ENCODE results near the gene LILRB3.
"Not testable (repeated sequence)": the region's sequence is repeated elsewhere in the genome, so short reads cannot be mapped to it uniquely, and the experiment has no call there.

Gene LILRB3

DNA sequence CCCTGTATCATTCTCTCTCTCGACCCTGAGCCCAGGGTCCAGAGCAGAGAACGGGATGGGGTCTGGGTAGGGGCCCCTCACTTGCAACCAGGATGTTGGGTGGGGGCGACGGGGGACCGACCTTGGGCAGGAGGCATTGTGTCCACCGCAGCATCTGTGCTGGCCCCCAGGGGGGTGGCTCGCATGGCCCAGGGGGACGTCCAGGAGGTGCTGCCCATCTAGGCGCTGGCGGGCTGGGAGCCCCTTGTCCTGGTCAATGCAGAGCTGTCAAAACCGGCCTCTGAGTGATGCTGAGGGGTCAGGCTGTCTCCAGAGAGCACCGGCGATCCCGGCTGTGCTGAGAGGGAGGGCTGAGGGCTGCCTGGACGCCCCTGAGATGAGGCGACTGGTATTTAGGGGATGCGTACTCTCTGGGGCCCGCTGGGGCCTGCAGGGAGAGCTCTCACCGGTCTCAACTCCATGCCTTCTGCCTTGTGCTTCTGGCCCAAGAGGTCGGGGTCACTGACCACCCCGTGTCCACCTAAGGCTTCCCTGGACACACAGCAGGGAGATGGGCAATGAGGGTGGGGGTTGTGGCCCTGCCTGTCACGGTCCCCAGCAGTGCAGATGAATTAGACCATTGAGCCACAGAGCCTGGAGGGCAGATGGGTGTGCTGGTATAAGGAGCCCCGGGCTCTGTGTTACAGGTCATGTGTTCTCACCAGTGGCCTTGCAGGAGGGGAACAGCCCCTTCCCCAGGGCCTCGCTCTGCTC is 13.6 kb downstream of the LILRB3 start:
- DNase-seq = no peak

DNA sequence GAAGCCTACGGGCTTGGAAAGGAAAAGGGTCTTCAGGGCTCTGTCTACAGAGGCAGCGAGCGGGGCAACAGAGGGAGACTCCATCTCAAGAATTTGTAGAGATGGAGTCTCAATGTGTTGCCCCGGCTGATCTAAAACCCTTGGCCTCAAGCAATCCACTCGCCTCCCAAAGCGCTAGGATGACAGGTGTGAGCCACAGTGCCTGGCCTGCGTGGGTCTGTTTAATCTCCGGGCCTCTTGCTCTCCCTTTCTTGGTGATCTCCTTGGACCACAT is 14.1 kb downstream of the LILRB3 start:
- no peak for DNase-seq

DNA sequence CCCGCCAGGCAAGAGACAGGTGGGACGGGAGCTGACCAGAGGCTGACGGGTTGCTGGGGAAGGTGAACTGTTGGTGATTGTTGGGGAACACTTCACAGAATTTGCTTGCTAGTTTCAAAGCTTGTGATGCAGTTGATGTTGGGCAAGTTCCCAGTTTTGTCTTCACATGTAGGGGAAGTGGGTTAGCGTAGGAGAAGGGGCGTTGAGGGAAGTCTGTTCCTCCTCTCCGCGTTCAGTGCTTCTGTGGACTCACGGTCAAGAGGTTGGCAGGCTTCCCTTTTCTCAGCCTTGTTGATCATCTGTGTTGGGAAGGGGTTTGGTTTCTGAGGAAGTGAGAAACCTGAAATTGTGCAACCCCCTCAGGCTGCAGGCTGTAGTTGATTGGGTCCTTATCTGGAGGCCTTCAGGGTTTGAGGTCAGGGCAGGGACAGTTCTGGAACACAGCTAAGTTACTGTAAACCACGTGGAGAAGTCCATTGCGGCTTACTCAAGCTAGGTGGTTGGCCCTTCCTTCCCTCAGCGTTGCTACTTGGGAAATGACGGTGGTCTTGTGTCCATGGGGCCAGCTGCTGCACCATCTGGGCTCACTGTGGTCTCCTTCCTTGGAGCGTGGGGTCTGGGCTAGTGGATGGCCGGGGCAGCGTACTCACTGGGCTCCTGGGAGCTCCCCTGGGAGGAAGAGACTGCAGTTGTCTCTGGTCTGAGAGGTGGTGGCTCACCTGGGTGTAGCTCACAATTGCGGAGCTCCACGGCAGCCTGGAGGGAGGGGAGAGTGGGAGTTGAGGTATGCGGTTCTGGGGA is 14.6 kb downstream of the LILRB3 start:
- DNase-seq = no peak

DNA sequence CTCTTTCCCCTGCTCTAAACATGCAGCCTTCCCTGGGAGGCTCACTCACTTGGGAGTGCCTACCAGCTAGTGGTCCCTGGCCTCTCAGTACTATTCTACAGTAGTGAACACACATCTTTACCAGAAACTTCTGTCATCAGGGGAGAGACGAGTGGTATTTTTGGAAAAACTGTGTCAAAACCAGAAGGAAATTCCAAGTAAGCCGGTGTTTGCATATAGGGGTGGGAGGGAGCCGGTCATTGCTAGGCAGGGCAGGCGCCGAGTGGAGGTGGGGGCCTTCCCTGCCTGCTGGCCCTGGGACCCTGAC is 15.2 kb downstream of the LILRB3 start:
- no peak for DNase-seq

DNA sequence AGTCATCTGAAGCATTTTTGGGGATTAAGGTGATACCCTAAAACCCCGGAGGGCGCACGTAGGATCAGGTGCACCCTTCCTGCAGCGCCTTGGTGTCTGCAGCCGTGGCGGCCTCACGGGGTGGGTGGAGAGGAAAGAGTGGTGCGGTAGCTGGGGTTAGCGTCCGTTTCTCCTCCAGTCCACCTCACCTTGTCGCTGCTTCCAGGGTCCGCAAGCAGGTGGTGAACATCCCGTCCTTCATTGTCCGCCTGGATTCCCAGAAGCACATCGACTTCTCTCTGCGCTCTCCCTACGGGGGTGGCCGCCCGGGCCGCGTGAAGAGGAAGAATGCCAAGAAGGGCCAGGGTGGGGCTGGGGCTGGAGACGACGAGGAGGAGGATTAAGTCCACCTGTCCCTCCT is 15.6 kb downstream of the LILRB3 start:
- not testable (repeated sequence) for DNase-seq

DNA sequence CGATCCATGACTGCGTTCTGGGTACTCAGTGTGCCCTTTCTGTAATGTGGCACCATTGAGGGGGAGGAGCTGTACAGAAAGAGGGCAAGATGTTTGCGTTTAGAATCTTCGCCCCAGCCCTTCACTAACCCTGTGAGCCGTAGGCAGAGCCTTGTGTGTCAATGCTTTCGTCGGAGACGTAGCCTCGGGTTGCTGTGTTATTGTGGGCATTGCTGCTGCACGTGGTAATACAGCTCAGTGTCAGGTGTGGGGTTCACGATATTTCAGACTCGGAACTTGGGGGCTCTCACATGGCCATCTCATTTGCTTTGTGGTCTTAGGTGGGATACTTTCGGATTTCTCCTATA is 16.0 kb downstream of the LILRB3 start:
- DNase-seq = no peak

DNA sequence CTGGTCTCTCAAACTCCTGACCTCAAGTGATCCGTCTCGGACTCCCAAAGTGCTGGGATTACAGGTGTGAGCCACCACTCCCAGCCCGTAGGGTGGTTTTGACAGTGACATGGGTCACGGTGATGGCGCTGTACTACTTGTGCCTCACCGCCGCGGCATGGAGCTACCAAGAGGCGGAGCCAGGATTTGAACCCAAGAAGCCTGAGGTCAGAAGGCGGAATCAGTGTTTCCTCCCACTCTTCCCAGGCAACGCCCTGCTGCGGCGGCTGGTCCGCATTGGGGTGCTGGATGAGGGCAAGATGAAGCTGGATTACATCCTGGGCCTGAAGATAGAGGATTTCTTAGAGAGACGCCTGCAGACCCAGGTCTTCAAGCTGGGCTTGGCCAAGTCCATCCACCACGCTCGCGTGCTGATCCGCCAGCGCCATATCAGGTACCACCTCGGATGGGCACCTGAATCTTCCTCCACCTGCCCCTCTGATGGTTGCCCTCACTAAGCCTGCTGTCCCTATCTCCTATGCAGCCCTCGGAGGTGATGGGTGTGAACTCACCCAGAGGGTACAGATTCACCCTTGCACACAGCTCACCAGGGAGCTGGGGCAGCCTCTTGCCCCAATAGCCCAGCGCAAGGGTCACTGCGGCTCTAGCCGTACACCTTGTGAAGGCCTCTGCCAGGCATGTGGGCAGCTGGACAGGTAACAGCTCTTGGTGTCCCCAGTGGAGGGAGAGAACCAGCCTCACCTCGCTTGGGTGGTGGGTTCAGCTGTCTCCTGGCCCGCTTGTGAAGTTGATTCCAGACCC is 16.6 kb downstream of the LILRB3 start:
- DNase-seq = no peak

DNA sequence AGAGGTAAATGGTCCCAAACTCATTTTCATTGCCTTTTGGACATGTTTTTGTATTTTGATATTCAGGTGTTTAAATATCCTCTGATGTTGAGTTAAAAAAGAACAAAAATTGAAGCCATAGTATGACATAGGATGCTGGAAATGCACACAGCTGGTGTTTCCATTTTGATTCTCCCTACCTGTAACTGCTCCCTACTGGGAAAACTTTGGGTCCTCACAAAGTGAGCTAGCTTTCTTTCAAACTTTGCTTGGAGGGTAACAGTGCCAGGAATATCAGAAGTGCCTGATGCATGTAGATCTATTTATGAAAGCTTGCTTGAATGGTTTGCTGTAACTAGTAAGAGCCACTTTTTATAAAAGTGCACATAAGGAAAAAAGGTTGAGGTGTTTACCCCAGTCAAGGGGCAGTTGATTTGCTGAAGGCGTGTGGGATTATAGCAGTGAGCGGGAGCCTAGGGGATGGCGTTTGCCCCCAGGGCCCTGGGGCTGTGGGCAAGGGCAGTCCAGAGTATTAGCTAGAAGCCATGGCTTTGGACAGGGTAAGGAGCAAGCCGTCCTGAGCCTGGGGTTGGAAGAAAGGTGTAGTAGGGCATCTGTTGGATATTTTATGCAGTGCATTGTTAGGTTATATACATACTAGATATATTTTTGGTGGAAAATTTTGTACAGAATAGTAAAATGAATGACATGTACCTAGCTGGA is 17.9 kb downstream of the LILRB3 start:
- DNase-seq = no peak

DNA sequence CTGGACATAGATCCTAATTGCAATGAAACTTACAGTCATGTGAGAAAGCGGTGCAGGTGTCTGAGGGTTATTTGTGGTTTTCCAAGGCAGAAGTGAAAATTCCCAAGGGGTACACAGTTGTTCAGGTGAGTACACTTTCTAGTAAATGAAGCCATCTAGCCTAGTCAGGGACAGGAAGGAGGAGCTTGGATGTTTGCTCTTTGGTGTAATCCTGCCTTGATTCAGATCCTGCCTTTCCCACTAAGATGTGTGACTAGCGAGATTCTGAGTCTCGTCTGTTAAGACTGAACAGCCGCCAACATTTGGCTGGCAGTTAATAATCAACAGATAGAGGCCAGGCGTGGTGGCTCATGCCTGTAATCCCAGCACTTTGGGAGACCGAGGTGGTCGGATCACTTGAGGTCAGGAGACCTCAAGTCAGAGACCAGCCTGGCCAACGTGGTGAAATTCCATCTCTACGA is 19.6 kb downstream of the LILRB3 start:
- DNase-seq = no peak

DNA sequence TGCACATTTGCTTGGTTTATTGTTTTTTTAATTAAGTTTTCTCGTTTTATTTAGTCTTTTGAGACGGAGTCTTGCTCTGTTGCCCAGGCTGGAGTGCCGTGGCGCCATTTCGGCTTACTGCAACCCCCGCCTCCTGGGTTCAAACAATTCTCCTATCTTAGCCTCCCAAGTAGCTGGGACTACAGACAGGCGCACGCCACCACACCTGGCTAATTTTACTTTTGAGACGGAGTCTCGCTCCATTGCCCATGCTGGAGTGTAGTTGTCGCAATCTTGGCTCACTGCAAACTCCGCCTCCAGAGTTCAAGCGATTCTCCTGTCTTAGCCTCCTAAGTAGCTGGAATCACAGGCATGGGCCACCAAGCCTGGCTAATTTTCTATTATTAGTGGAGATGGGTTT is 20.8 kb downstream of the LILRB3 start:
- DNase-seq = no peak

DNA sequence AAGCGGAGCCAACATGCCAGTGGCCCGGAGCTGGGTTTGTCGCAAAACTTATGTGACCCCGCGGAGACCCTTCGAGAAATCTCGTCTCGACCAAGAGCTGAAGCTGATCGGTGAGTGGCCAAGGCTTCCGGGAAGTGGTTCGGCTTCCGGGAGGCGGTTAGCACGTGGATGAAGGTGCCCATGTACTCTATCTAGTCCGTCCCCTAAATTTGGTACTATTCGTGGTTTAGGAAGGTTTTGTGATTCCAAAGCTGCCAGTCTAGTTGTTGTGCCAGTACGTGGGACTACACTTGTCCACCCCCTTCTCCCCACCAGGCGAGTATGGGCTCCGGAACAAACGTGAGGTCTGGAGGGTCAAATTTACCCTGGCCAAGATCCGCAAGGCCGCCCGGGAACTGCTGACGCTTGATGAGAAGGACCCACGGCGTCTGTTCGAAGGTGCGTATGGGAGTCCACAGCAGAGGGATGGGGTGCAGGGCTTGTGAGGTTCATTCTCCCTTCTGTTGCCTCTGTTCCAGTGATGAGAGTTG is 21.6 kb downstream of the LILRB3 start:
- no peak for DNase-seq

DNA sequence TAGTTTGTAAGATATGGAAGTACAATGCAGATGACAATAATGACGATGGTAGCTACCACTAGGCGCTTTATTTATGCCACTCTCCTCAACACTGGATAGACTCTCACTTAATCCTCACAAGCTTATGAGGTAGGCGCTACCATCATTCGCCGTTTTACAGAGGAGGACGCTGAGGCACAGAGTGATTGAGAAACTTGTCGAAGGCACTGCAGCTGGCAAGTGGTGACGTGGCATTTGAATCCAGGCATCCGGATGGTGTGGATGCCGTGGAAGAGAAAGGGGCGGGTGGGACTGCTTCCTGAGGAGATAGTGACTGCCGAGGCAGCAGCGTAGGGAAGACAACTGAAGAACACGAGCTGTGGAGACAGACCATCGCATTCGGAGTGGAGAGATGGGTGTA is 23.4 kb downstream of the LILRB3 start:
- DNase-seq = no peak

DNA sequence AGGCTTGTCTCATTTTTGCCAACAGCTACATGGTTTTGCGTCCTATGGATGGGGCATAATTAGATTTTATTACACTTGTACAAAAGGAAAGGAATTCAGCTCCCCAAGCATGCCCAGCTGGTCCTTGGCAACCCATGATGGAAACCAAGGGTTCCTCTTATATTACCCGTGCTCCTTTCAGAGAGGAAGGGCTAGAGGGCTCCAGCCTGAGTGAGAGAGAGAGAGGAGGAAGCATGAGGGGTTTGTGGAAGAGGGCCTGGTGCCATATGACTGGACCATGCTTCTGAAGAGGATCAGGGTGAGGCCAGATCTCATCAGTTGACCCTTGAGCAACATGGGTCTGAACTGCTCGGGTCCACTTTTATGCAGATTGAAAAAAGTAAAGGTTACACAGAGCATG is 25.7 kb downstream of the LILRB3 start:
- no peak for DNase-seq

DNA sequence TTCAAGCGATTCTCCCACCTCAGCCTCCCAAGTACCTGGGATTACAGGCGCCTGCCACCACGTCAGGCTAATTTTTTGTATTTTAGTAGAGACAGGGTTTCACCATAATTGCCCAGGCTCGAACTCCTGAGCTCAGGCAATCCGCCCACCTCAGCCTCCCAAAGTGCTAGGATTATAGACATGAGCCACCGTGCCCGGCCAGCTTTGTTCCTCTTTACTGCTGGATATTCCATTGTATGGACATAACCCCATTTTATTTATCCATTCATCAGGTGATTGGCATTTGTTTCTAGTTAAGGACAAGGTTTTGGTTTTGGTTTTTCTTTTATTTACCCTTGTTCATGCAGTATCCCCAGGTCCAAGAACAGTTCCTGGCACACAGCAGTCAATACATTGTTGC is 26.3 kb downstream of the LILRB3 start:
- no peak for DNase-seq

DNA sequence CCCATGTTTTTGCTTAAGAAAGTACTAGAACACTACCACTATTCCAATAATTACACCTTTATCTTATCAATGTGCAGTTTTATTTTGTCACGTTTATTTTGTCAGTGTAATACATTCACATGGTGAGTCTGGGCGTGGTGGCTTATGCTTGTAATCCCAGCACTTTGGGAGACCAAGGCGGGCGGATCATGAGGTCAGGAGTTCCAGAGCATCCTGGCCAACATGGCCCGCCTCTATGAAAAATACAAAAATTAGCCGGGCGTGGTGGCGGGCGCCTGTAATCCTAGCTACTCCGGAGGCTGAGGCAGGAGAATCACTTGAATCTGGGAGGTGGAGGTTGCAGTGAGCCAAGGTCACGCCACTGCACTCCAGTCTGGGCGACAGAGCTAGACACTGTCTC is 28.3 kb downstream of the LILRB3 start:
- not testable (repeated sequence) for DNase-seq

DNA sequence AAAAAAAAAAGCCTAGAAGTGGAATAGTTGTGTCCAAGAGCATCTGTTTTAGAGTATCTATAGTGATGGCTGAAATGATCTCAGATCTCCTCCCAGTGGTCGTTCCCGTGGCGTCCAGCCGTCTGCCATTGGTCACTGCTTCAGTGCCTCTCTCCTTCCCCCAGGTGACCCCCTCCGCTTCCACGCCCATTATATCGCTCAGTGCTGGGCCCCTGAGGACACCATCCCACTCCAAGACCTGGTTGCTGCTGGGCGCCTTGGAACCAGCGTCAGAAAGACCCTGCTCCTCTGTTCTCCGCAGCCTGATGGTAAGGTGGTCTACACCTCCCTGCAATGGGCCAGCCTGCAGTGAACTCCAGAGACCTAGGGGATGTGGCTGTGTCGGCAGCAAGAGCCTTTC is 29.8 kb downstream of the LILRB3 start:
- DNase-seq = no peak

DNA sequence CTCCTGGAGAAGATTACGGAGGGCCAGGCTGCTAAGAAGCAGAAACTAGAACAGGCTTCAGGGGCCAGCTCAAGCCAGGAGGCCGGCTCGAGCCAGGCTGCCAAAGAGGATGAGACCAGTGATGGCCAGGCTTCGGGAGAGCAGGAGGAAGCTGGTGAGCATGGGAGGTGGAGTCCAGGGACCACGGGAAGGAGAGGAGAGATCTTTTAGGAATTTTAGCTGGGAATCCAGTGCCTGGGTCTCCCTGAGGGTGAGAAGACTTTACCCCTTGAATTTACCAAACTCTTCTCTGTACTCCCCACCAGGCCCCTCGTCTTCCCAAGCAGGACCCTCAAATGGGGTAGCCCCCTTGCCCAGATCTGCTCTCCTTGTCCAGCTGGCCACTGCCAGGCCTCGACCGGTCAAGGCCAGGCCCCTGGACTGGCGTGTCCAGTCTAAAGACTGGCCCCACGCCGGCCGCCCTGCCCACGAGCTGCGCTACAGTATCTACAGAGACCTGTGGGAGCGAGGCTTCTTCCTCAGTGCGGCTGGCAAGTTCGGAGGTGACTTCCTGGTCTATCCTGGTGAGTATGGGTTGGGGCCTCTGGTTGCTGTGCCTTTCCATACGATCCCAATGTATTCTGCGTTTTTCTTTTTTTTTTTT is 30.9 kb downstream of the LILRB3 start:
- DNase-seq = no peak

DNA sequence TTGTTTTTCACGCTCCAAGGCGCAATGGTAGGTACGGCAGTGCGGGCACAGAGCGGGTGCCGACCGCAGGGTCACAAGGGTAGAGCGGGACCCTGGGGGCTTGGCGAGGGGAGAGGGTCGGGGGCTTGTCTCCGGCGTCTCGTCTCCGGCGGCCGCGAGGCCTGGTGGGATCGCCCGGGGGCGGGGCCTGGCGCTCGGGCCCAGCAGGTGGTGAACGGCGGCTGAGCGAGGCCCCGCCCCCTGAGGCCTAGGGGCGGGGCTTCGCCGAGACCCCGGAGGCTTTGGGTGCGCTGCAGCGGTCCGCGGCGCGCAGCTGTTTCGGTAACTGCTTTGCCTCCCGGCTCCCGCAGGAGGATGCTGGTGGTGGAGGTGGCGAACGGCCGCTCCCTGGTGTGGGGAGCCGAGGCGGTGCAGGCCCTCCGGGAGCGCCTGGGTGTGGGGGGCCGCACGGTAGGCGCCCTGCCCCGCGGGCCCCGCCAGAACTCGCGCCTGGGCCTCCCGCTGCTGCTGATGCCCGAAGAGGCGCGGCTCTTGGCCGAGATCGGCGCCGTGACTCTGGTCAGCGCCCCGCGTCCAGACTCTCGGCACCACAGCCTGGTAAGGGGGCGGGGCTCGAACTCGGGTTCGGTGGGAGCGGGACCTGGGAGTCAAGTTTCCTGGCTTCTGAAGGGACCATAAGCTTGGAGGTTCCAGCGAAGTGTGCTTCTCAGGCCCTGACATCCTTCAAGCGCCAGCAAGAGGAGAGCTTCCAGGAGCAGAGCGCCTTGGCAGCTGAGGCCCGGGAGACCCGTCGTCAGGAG is 31.6 kb downstream of the LILRB3 start, which contains the start of gene TSEN34:
TSEN34 (plus strand) TSS at position 298 of the 800 bp plus-strand sequence; CDS start at position 355, 57 bp downstream.
- peak; percentile 86 for DNase-seq

DNA sequence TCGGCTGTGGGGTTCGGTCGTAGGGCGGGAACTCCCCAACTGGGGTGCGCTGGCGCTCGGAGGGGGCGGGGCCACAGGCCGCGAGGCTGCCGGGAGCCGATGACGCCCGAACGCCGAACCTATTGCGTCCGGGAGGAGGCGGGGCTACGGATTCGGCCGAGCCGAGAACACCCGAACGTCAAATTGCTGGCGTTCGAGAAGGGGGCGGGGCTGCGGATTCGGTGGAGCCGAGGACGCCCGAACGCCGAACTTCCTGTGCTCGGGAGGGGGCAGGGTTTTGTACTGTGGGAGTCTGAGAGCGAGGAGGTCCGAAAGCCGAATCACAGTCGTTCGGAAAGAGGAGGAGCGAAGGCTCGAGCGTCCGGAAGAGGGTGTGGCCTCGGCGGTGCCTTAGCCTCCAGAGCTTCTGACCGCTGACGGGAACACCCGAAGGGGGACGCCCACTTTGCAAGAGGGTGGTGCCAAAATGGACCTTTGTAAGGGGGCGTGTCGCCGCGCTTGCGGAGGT is 32.2 kb downstream of the LILRB3 start:
- DNase-seq = peak; percentile 100

DNA sequence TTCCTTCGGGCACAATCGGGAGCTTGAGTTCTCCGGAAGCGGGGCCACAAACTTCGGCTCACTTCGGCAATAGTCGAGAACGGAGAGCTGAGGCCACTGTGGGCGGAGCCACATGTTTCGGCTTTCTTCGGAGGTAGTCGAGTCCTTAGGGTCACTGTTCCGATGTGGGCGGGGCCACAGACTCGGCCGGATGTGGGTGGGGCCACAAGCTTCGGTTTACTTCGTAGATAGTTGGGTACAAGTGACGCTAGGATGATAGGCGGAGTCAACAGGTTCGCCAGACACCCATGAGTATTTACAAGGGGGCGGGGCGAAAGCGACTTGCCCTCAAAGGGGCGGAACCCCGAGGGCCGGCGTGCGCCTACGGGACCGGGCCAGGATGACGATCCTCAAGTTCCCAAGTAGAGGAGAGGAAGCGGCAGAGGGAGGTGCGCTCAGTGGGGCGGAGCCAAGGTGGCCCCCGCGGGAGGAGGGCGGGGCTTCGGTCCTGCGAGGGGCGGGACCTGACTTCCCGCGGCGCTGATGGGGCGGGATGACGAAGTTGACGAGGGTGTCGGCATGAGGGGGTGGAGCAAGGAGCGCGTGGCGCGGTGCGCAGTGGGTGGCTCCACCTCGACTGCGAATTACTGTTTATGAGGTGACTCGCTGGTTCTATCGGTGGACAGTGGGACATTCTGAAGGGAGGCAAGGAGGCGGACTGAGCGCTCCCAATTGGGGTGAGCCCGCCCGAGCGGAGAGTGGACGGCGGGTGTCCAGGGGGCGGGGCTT is 32.9 kb downstream of the LILRB3 start:
- DNase-seq = peak; percentile 100

All from activated CD8-positive, alpha-beta memory T cell treated with anti-CD3 and anti-CD28 coated beads, Interleukin-2, amount 50 U/mL, for 4 hours (primary cell).